Gastrocnemius medialis (tissue), 4 donors: ENCODE measurements around the gene MSH2.

ENCODE experiments used
- CTCF ChIP-seq, 5 experiments: fragments of 450-650 bp in 3 of 5; fragments of 200-600 bp in 2 of 5; sonication (generic) in 2 of 5; IDR thresholded peaks in 4 of 5; conservative IDR thresholded peaks in 1 of 5; 1 replicate in 4 of 5; 2 replicates in 1 of 5; pipeline ENCODE4 v1.5.1; 2016 to 2019; ENCODE audit warnings: antibody characterized with exemption in 5 of 5, mild to moderate bottlenecking in 3 of 5, moderate library complexity in 3 of 5
- POLR2A ChIP-seq, 2 donors: fragments of 450-650 bp; IDR thresholded peaks; one replicate each; pipeline ENCODE4 v1.6.1; 2017; ENCODE audit warnings: antibody characterized with exemption in 2 of 2, mild to moderate bottlenecking in 2 of 2, moderate library complexity in 2 of 2

DNA sequence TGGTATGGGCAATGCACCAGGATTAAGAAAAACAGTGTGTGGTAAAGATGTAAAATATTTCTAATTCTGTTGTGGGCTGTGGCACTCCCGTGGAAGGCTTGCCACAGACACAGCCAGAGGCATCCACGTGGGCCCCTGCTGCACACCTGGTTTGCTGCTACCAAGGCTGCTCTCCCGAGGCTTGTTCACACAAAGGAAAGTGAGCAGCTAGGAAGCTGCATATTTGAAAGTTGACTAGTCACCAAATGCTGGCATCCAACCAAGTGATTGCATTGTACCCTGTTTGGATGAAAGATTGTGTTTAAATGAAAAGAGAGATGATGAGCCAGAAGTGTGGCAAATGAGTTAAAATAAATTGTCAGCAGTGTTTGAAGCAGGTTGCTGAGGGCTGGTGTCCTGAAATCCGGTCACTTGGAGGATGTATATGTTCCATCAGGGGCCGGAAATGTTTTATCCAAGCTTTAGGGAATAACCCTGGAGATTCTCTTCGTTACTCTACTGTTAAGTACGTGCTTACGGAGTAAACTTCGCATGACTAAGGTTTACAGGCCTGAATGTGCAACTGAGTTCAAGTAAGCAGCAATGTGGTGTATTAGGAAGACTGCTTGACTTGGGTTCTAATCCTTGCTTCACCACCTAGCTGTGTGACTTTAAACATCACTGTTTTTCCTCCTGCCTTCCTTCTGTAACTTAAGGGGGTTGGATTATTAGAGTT is 86.1 kb downstream of the MSH2 start:
- TF ChIP-seq CTCF (IDR thresholded peaks at IDR 0.05 in 4 of 5, conservative IDR thresholded peaks at IDR 0.05 in 1 of 5) = no peak
- no peak for TF ChIP-seq POLR2A (IDR thresholded peaks at IDR 0.05)
